Colonic mucosa (tissue), 4 donors: Measurements from ENCODE around the gene HES4. TPM values are rescaled to one million over a fixed set of nuclear protein-coding genes. Genes with fewer than 3 reads are reported as not detected.
A peak's percentile ranks its signal among the peaks of the same experiment; 100 is the strongest.

Experiments used
- DNase-seq: peaks from one replicate; pipeline ENCODE4 v3.0.0-alpha.2; 2020
- H3K27ac ChIP-seq: fragments of 200-600 bp; one replicate; pipeline ENCODE4 v1.8.0; 2021
- H3K27me3 ChIP-seq: fragments of 200-600 bp; one replicate; pipeline ENCODE4 v1.8.0; 2021
- H3K36me3 ChIP-seq: fragments of 200-600 bp; one replicate; pipeline ENCODE4 v1.8.0; 2021
- H3K4me1 ChIP-seq: fragments of 200-600 bp; one replicate; pipeline ENCODE4 v1.8.0; 2021; ENCODE audit warnings: mild to moderate bottlenecking
- H3K4me3 ChIP-seq: fragments of 200-600 bp; one replicate; pipeline ENCODE4 v1.8.0; 2021
- H3K9ac ChIP-seq, 2 donors: one replicate each; pipeline ENCODE4 v1.7.0; 2013; ENCODE audit warnings: control low read depth in 2 of 2, low read depth in 2 of 2, low read length in 2 of 2
- H3K9me3 ChIP-seq: fragments of 200-600 bp; one replicate; pipeline ENCODE4 v1.8.0; 2021
- CTCF ChIP-seq: fragments of 200-600 bp; IDR thresholded peaks from one replicate; pipeline ENCODE4 v1.8.0; 2022; ENCODE audit warnings: antibody characterized with exemption, mild to moderate bottlenecking
- intact Hi-C: fragments of 100-400 bp; cut with DNase I; formaldehyde crosslinking; loops from one replicate; pipeline ENCODE4 v1.14.1; 2022
- total RNA-seq, 2 donors: library from RNA; stranded (reverse); fragmentation: NEBNext Ultra II Directional in 1 of 2; extraction: Animal tissue kit (Norgen Biotek cat#: 25700) in 1 of 2; gene quantifications; one replicate each; pipeline ENCODE4 v1.2.1, GENCODE V29; 2021
- donor health status: healthy.
- donor health status: DM: no; HTN: no; CAD: no.
- donor health status: DM: no; HTN: no; CAD: no.

HES4 gene
- total RNA-seq, 2 donors from 2014 or later, result 30.5 to 47.3 TPM

GRCh38 chr1:1042835-1043234 is 42.9 kb upstream of the HES4 start:
- DNase-seq, result no peak
- intact Hi-C loops, result no loop called here
- no peaks in the 10 kb centered on the region for H3K36me3 ChIP-seq

GRCh38 chr1:1041873-1042272 is 42.0 kb upstream of the HES4 start:
- Histone ChIP-seq H3K36me3 (no peaks in the 10 kb centered on the region), H3K4me1 (peaks cover 9% of the 10 kb centered on the region), H3K4me3 (no peak overlapping the region), H3K27me3 (no peaks in the 10 kb centered on the region), H3K27ac (no peak overlapping the region), H3K9ac (no peak overlapping the region), H3K9me3 (no peaks in the 10 kb centered on the region)
- DNase-seq, result no peak
- TF ChIP-seq CTCF, result no peak
- intact Hi-C loops, result no loop called here

More at GRCh38 chr1:1042835-1043234, 42.9 kb upstream of the HES4 start:
- Histone ChIP-seq H3K27ac (no peak overlapping the region), H3K27me3 (no peaks in the 10 kb centered on the region), H3K4me1 (peaks cover 9% of the 10 kb centered on the region), H3K9me3 (no peaks in the 10 kb centered on the region), H3K9ac (no peak overlapping the region), H3K4me3 (no peak overlapping the region)
- no peak for TF ChIP-seq CTCF

- intact Hi-C loops, result no loop called here
- no peak for TF ChIP-seq CTCF
- peaks cover 9% of the 10 kb centered on the region for H3K4me1 ChIP-seq
- no peak overlapping the region for H3K4me3 ChIP-seq
- no peak overlapping the region for H3K27ac ChIP-seq
- no peaks in the 10 kb centered on the region for H3K27me3 ChIP-seq
- no peak overlapping the region for H3K9ac ChIP-seq
- no peak for DNase-seq
- no peaks in the 10 kb centered on the region for H3K9me3 ChIP-seq
- no peaks in the 10 kb centered on the region for H3K36me3 ChIP-seq
Measured at GRCh38 chr1:1041092-1041523, 41.2 kb upstream of the HES4 start.

- no peaks in the 10 kb centered on the region for H3K27me3 ChIP-seq
Measured at GRCh38 chr1:1040004-1040991, 40.4 kb upstream of the HES4 start.

More at GRCh38 chr1:1040004-1040991, 40.4 kb upstream of the HES4 start:
- TF ChIP-seq CTCF, result no peak
- DNase-seq, result peak; percentile 82
- H3K9me3 ChIP-seq, result no peaks in the 10 kb centered on the region
- H3K4me3 ChIP-seq, result peak overlapping the region; percentile 40
- H3K27ac ChIP-seq, result no peak overlapping the region
- no peaks in the 10 kb centered on the region for H3K36me3 ChIP-seq
- intact Hi-C loops, result no loop called here
- peak overlapping the region in 1 of 2 donors; percentile 43 for H3K9ac ChIP-seq
- H3K4me1 ChIP-seq, result peaks cover 9% of the 10 kb centered on the region
